ENCODE measurements around the gene ZNF683.
A peak's percentile ranks its signal among the peaks of the same experiment; 100 is the strongest.
"Not testable (repeated sequence)": the region's sequence is repeated elsewhere in the genome, so short reads cannot be mapped to it uniquely, and the experiment has no call there.

Gene ZNF683

DNA sequence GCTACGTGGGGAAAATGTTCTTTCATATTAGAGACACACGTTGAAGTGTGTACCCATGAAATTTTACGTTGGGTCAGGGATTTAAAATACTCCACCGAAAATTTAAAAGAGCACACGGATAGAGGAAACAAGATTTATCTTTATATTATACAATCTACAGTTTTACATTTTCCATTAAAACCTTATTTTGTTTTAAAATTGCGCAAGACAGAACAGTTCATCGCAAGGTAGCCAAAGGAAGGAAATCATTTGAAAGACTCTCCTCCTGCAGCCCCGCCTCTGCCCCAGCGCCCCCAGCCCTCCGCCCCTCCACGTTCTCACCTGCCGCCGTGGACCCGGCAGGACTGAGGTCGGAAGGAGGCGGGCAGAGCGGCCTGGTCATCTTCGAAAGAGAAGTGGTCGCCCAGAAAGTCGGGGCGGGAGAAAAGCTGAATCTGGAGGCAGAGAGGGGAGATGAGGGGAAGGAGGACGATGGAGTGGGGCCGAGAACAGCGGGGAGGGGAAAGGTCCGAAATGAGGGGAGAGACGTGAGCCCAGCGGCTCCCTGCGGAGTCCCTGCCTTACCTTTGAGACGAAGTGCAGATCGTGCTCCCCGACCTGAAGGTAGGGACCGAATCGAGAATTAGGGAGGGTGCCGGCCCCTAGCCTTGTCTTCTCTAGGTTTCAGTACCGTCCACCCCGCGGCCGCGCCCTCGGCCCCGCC is 36.6 kb downstream of the ZNF683 start:
- no peak for DNase-seq

DNA sequence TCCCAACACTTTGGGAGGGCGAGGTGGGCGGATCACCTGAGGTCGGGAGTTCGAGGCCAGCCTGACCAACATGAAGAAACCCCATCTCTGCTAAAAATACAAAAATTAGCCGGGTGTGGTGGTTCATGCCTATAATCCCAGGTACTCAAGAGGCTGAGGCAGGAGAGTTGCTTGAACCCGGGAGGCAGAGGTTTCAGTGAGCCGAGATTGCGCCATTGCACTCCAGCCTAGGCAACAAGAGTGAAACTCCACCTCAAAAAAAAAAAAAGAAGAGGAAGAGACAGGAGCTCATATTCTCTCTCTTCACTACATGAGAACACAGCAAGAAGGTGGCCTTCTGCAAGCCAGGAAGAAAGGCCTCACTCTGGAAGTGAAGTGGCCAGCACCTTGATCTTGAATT is 39.2 kb downstream of the ZNF683 start:
- DNase-seq, result not testable (repeated sequence)

GRCh38 chr1:26330276-26330675 is 42.3 kb downstream of the ZNF683 start:
- no peak for DNase-seq

GRCh38 chr1:26329380-26329779 is 43.2 kb downstream of the ZNF683 start:
- DNase-seq, result not testable (repeated sequence)

DNA sequence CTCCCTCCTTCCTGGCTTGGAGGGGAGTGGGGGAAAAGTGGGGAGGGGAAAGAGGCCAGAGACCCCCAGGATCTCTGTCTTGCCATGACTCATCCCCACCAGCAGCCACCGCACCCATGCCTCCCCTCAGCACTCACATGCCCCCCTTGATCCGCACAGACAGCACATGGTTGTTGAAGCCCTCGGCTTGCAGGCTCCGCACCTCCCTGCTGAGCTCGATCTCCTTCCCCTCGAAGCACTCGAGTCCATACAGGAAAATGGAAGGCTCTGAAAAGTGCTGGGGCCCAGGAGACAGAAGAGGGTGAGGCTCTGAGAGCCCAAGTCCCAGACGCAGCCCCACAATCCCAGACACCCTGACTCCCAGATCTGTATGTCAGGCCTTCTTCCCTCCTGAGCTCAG is 44.0 kb downstream of the ZNF683 start:
- no peak for DNase-seq

- peak; percentile 89 for DNase-seq
Observed at GRCh38 chr1:26327956-26328362, 44.6 kb downstream of the ZNF683 start.

GRCh38 chr1:26324550-26324949 is 48.0 kb downstream of the ZNF683 start:
- no peak for DNase-seq

GRCh38 chr1:26323382-26323781 is 49.2 kb downstream of the ZNF683 start:
- no peak for DNase-seq

GRCh38 chr1:26322042-26322331 is 50.6 kb downstream of the ZNF683 start:
- DNase-seq, result no peak

- DNase-seq, result peak; percentile 71
Observed at GRCh38 chr1:26321315-26322041, 51.1 kb downstream of the ZNF683 start.

DNA sequence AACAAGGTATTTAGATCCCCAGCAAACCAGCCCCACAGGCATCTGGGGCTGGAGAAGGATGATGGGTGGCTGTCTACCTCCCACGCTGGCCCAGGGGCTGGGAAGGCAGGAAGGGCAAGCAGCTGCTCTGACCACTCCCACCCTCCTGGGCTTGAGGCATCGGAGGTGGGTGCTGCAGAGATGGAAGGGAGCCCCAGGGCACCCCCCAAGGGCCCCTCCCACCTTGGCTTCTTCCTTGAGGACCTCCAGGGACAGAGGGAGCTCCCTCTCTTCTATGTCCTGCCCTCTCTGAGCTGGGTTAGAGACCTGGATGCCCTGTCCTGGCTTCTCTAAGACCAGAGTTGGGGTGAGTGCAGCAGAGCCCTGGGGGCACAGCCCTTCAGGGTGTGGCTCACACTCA is 51.7 kb downstream of the ZNF683 start:
- DNase-seq, result no peak

- no peak for DNase-seq
Observed at GRCh38 chr1:26318338-26319064, 54.0 kb downstream of the ZNF683 start.

DNA sequence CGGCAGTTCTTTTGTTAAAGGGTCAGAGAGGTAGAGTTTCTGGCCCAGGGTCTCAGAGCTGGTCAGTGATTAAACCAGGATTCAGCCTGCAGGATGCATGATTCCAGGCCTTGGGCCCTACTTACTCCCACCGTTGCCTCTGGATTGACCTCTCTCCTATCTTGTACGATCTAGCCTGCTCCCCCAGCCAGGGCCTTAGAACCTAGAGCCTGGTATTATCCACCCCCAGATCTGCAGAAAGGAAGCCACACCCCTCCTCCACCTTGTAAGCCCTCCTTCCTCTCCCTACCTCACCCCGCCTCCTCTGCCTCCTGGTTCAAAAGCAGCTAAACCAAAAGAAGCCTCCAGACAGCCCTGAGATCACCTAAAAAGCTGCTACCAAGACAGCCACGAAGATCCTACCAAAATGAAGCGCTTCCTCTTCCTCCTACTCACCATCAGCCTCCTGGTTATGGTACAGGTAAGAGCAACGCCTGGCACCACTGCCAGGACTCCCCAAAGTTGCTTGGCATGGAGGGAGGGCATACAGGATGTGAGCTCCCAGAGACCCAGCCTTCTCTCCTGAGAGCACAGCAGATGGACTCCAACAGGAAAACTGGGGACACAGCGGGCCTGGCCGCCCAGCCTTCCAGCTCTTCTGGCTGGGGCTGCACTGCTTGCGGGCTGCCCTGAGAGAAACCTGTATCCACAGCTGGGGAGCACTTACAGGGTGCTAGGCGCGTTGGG is 54.8 kb downstream of the ZNF683 start, which contains the start of gene CD52:
CD52 (plus strand) TSS at position 347 of the 726 bp plus-strand sequence; CDS start at position 407, 60 bp downstream.
- no peak for DNase-seq

DNA sequence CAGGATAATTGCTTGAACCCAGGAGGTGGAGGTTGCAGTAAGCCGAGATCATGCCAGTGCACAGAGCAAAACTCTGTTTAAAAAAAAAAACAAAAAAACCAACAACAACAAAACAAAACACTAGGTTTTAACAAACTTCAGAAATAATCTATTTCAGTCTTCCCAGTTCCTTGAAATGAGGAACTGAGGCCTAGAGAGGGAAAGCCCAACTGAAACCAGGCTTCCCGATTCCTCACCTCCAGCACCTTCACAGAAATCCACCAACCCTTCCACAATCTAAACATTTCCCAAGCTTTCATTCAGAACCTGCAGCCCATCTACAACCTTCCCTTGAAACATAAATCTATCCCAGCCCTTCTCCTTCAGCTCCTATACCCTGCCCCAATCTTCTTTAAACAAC is 55.4 kb downstream of the ZNF683 start:
- DNase-seq, result no peak

DNA sequence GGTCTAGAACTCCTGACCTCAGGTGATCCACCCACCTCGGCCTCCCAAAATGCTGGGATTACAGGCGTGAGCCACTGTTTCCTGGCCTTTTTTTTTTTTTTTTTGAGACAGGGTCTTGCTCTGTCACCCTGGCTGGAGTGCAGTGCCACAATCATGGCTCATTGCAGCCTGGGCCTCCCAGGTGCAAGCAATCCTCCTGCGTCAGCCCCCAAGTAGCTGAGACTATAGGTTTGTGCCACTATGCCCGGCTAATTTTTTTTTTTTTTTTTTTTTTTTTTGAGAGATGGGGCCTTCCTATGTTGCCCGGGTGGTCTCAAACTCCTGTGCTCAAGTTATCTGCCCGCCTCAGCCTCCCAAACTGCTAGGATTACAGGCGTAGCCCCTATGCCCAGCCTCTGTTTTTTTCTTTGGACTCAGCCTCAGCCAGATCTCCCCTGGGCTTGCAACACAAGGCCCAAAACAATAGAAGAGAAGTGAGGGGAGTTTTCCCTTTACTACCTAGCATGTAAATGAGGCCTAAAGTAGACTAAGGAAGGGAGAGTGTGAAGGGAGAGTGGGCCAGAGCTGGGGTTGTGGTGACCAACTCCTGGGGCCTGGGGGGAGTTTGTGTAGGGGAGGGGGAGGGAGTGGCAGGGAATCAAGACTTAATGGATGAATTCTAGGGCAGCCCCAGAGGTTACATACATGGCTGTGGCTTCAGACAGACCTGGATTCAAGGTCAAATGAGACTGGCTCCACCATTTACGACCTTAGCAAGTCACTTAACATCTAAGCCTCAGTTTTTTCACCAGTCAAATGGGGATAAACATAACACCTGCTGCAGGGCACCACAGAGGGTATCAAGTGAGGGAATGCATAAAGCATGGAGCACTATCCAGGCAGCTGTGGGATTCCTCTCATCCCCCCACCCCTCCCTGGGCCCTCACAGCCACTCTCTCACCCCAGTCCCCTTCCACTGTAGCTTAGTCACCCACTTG is 56.4 kb downstream of the ZNF683 start:
- no peak for DNase-seq

- DNase-seq, result no peak
Observed at GRCh38 chr1:26314501-26314900, 58.0 kb downstream of the ZNF683 start.
